Spleen (tissue), 11 donors: ENCODE measurements around the gene ARHGAP36. TPM values are rescaled to one million over a fixed set of nuclear protein-coding genes. Genes with fewer than 3 reads are reported as not detected.

Experiments
- DNase-seq: peaks from one replicate; pipeline ENCODE4 v3.0.0-alpha.2; 2020
- H3K27ac ChIP-seq, 8 donors: fragments of 200-600 bp; sonication (generic) in 7 of 8; 1 replicate in 4 of 8; 2 replicates in 4 of 8; pipeline versions ENCODE4 v1.5.0 to v1.8.0; 2016 to 2021; ENCODE audit warnings: inconsistent platforms in 4 of 8, mild to moderate bottlenecking in 4 of 8, moderate library complexity in 1 of 8
- H3K27me3 ChIP-seq, 7 donors: fragments of 200-600 bp; sonication (generic) in 6 of 7; replicated peaks in 1 of 7; 1 replicate in 4 of 7; 2 replicates in 3 of 7; pipeline versions ENCODE4 v1.5.0 to v1.8.0; 2016 to 2021; ENCODE audit warnings: inconsistent platforms in 3 of 7, mild to moderate bottlenecking in 1 of 7
- H3K36me3 ChIP-seq, 6 donors: fragments of 200-600 bp; sonication (generic) in 5 of 6; 1 replicate in 4 of 6; 2 replicates in 2 of 6; pipeline versions ENCODE4 v1.5.0 to v1.8.0; 2016 to 2021; ENCODE audit warnings: inconsistent platforms in 2 of 6
- H3K4me1 ChIP-seq, 6 donors: fragments of 200-600 bp; sonication (generic) in 5 of 6; 1 replicate in 3 of 6; 2 replicates in 3 of 6; pipeline versions ENCODE4 v1.5.0 to v1.8.0; 2016 to 2021; ENCODE audit warnings: inconsistent platforms in 3 of 6
- H3K4me3 ChIP-seq, 8 donors: fragments of 200-600 bp; sonication (generic) in 7 of 8; 1 replicate in 4 of 8; 2 replicates in 4 of 8; pipeline versions ENCODE4 v1.5.0 to v1.8.0; 2016 to 2021; ENCODE audit warnings: inconsistent platforms in 4 of 8, mild to moderate bottlenecking in 4 of 8, moderate library complexity in 2 of 8
- H3K9me3 ChIP-seq, 8 donors: fragments of 200-600 bp; sonication (generic) in 7 of 8; 1 replicate in 4 of 8; 2 replicates in 4 of 8; pipeline versions ENCODE4 v1.5.0 to v1.8.0; 2016 to 2021; ENCODE audit warnings: inconsistent platforms in 4 of 8
- CTCF ChIP-seq, 11 experiments: fragments of 200-600 bp in 7 of 11; fragments of 450-650 bp in 4 of 11; sonication (generic) in 4 of 11; IDR thresholded peaks in 8 of 11; conservative IDR thresholded peaks in 3 of 11; 1 replicate in 7 of 11; 2 replicates in 4 of 11; pipeline versions ENCODE4 v1.4.0 to v1.8.0; 2016 to 2021; ENCODE audit warnings: antibody characterized with exemption in 11 of 11, inconsistent platforms in 4 of 11, mild to moderate bottlenecking in 1 of 11
- POLR2A ChIP-seq, 3 donors: fragments of 450-650 bp; IDR thresholded peaks; one replicate each; pipeline ENCODE4 v1.5.1; 2017; ENCODE audit warnings: antibody characterized with exemption in 3 of 3, mild to moderate bottlenecking in 1 of 3
- POLR2AphosphoS5 ChIP-seq, 3 donors: sonication (generic); formaldehyde crosslinking; IDR thresholded peaks; one replicate each; pipeline ENCODE4 v1.5.1; 2017; ENCODE audit warnings: antibody characterized with exemption in 3 of 3
- WGBS, 5 donors: extraction: QIAGEN DNeasy Blood & Tissue Kit in 3 of 5; methylation state at CpG; one replicate each; pipeline versions ENCODE4 v1.1.5 to v1.1.7; 2013 to 2018; 5-methylcytosine and 5-hydroxymethylcytosine counted together
- intact Hi-C: fragments of 100-400 bp; cut with DNase I; formaldehyde crosslinking; loops from one replicate; pipeline ENCODE4 v1.15.0; 2023; ENCODE audit warnings: low total_unique reads
- polyA plus RNA-seq, 3 donors: library from polyadenylated mRNA; stranded (reverse); fragments of 200-250 nt; gene quantifications; one replicate each; pipeline ENCODE4 v1.2.1, GENCODE V29; 2013
- total RNA-seq, 7 donors: library from RNA; depleted of rRNA in 3 of 7; stranded (reverse); fragments of >200 nt in 3 of 7; fragmentation: NEBNext Ultra II Directional in 4 of 7; extraction: Animal tissue kit (Norgen Biotek cat#: 25700) in 4 of 7; gene quantifications; one replicate each; pipeline versions ENCODE4 v1.1.0 to v1.2.1, GENCODE V29; 2016 to 2021
- donor health status: healthy with polysubstance abuse.
- donor health status: DM: no; HTN: no; CAD: no; lungs with moderate emphysema.
- donor health status: DM: no; HTN: no; CAD: no.
- donor health status: Bipolar disorder and iron deficiency.
- donor health status: healthy.
- donor health status: DM: no; HTN: no; CAD: no.
- donor health status: DM: yes; HTN: yes; CAD: no.

Gene ARHGAP36
- total and polyA plus RNA-seq, 10 donors = not detected

GRCh38 chrX:131054906-131055305 lies 3.2 kb upstream of the ARHGAP36 start:
- intact Hi-C loops = no loop called here
- Histone ChIP-seq H3K36me3 (no peaks in the 10 kb centered on the region), H3K27me3 (peaks cover 0 to 52% (median 20%) of the 10 kb centered on the region in 7 donors), H3K4me1 (no peaks in the 10 kb centered on the region), H3K4me3 (no peak overlapping the region), H3K27ac (no peak overlapping the region), H3K9me3 (no peaks in the 10 kb centered on the region)
- TF ChIP-seq POLR2AphosphoS5 (IDR thresholded peaks at IDR 0.05) (no peak), CTCF (IDR thresholded peaks at IDR 0.05 in 8 of 11, conservative IDR thresholded peaks at IDR 0.05 in 3 of 11) (no peak), POLR2A (IDR thresholded peaks at IDR 0.05) (no peak)
- 35 to 51% (median 47%) methylated on average over 5 to 6 of the region's 6 CpGs for WGBS, 5 donors
- DNase-seq = no peak

- no peak for DNase-seq
- H3K9me3 ChIP-seq = no peaks in the 10 kb centered on the region
- intact Hi-C loops = no loop called here
Measured at GRCh38 chrX:131057706-131058105, 440 bp upstream of the ARHGAP36 start.

GRCh38 chrX:131059246-131059645 lies 1.1 kb downstream of the ARHGAP36 start:
- 45 to 86% (median 70%) methylated on average over 1 to 2 of the region's 2 CpGs for WGBS, 5 donors

More at GRCh38 chrX:131057706-131058105, 440 bp upstream of the ARHGAP36 start:
- H3K27me3 ChIP-seq = peaks cover 0 to 56% (median 20%) of the 10 kb centered on the region in 7 donors
- no peaks in the 10 kb centered on the region for H3K36me3 ChIP-seq
- H3K27ac ChIP-seq = no peak overlapping the region
- no peak overlapping the region for H3K4me3 ChIP-seq
- TF ChIP-seq POLR2AphosphoS5 (IDR thresholded peaks at IDR 0.05) = no peak
- TF ChIP-seq CTCF (IDR thresholded peaks at IDR 0.05 in 8 of 11, conservative IDR thresholded peaks at IDR 0.05 in 3 of 11) = no peak
- TF ChIP-seq POLR2A (IDR thresholded peaks at IDR 0.05) = no peak
- H3K4me1 ChIP-seq = no peaks in the 10 kb centered on the region
- 10 to 52% (median 26%) methylated on average over 6 to 9 of the region's 9 CpGs; no CpG with 5 or more reads in 1 of the 5 donors for WGBS, 5 donors

GRCh38 chrX:131060147-131060546 lies 2.0 kb downstream of the ARHGAP36 start:
- no peak for DNase-seq
- Histone ChIP-seq H3K4me3 (no peak overlapping the region), H3K27ac (no peak overlapping the region), H3K27me3 (peaks cover 0 to 56% (median 20%) of the 10 kb centered on the region in 7 donors), H3K9me3 (no peaks in the 10 kb centered on the region), H3K36me3 (no peaks in the 10 kb centered on the region), H3K4me1 (no peaks in the 10 kb centered on the region)
- no peak for TF ChIP-seq CTCF (IDR thresholded peaks at IDR 0.05 in 8 of 11, conservative IDR thresholded peaks at IDR 0.05 in 3 of 11)
- TF ChIP-seq POLR2AphosphoS5 (IDR thresholded peaks at IDR 0.05) = no peak
- TF ChIP-seq POLR2A (IDR thresholded peaks at IDR 0.05) = no peak
- 76 to 98% (median 90%) methylated on average over 3 of the region's 3 CpGs for whole genome bisulfite sequencing, 5 donors
- intact Hi-C loops = no loop called here

More at GRCh38 chrX:131059246-131059645, 1.1 kb downstream of the ARHGAP36 start:
- Histone ChIP-seq H3K4me1 (no peaks in the 10 kb centered on the region), H3K27ac (no peak overlapping the region), H3K36me3 (no peaks in the 10 kb centered on the region), H3K4me3 (no peak overlapping the region), H3K9me3 (no peaks in the 10 kb centered on the region), H3K27me3 (peaks cover 0 to 56% (median 20%) of the 10 kb centered on the region in 7 donors)
- intact Hi-C loops = no loop called here
- TF ChIP-seq POLR2A (IDR thresholded peaks at IDR 0.05) (no peak), POLR2AphosphoS5 (IDR thresholded peaks at IDR 0.05) (no peak), CTCF (IDR thresholded peaks at IDR 0.05 in 8 of 11, conservative IDR thresholded peaks at IDR 0.05 in 3 of 11) (no peak)
- DNase-seq = no peak
